ENCODE results near the gene TPGS1.

TPGS1 gene

GRCh38 chr19:547117-547516 lies 39.8 kb downstream of the TPGS1 start:
- TF ChIP-seq CTCF (IDR thresholded peaks at IDR 0.05; ENCODE audit: insufficient read depth, low read depth, low read length, missing control alignments) = no peak
- DNase-seq (ENCODE audit: low read depth) = no peak
- no peak overlapping the region for H3K4me3 ChIP-seq (ENCODE audit: low read length)

GRCh38 chr19:547836-548720 lies 40.8 kb downstream of the TPGS1 start:
- H3K4me3 ChIP-seq (ENCODE audit: low read length) = no peak overlapping the region
- DNase-seq (ENCODE audit: low read depth) = no peak
- no peak for TF ChIP-seq CTCF (IDR thresholded peaks at IDR 0.05; ENCODE audit: insufficient read depth, low read depth, low read length, missing control alignments)

GRCh38 chr19:548886-549830 lies 41.9 kb downstream of the TPGS1 start:
- TF ChIP-seq CTCF (IDR thresholded peaks at IDR 0.05; ENCODE audit: insufficient read depth, low read depth, low read length, missing control alignments) = no peak
- DNase-seq (ENCODE audit: low read depth) = no peak
- H3K4me3 ChIP-seq (ENCODE audit: low read length) = no peak overlapping the region

- DNase-seq (ENCODE audit: low read depth) = no peak
- H3K4me3 ChIP-seq (ENCODE audit: low read length) = no peak overlapping the region
These were observed 47.5 kb downstream of the TPGS1 start for GRCh38 chr19:554817-555216.

GRCh38 chr19:555474-555808 lies 48.1 kb downstream of the TPGS1 start:
- DNase-seq (ENCODE audit: low read depth) = no peak
- H3K4me3 ChIP-seq (ENCODE audit: low read length) = no peak overlapping the region

More at GRCh38 chr19:554817-555216, 47.5 kb downstream of the TPGS1 start:
- no peak for TF ChIP-seq CTCF (IDR thresholded peaks at IDR 0.05; ENCODE audit: insufficient read depth, low read depth, low read length, missing control alignments)

More at GRCh38 chr19:555474-555808, 48.1 kb downstream of the TPGS1 start:
- TF ChIP-seq CTCF (IDR thresholded peaks at IDR 0.05; ENCODE audit: insufficient read depth, low read depth, low read length, missing control alignments) = no peak

All from epithelial cell of esophagus (primary cell).